Uterine smooth muscle cell (primary cell): Measurements from ENCODE around the gene LHFPL6. TPM values are rescaled to one million over a fixed set of nuclear protein-coding genes. Genes with fewer than 3 reads are reported as not detected.

Experiments used
- total RNA-seq: library from RNA; depleted of rRNA; stranded (reverse); fragments of >200 nt; gene quantifications from 2 replicates; pipeline ENCODE4 v1.2.3, GENCODE V29; 2014

LHFPL6 gene
- total RNA-seq, result 42.9 and 54.1 TPM in 2 replicates

GRCh38 chr13:39602614-39603366 lies at the start of gene LHFPL6:
Gene LHFPL6, minus strand, starts transcription at chr13:39603193.

Other genes starting within 250 kb of the LHFPL6 start
- gene COG6, start 52.5 kb upstream of the LHFPL6 start, total RNA-seq, result 35.2 and 38.2 TPM in 2 replicates